Measurements from ENCODE around the gene RREB1.

Gene RREB1, protein sequence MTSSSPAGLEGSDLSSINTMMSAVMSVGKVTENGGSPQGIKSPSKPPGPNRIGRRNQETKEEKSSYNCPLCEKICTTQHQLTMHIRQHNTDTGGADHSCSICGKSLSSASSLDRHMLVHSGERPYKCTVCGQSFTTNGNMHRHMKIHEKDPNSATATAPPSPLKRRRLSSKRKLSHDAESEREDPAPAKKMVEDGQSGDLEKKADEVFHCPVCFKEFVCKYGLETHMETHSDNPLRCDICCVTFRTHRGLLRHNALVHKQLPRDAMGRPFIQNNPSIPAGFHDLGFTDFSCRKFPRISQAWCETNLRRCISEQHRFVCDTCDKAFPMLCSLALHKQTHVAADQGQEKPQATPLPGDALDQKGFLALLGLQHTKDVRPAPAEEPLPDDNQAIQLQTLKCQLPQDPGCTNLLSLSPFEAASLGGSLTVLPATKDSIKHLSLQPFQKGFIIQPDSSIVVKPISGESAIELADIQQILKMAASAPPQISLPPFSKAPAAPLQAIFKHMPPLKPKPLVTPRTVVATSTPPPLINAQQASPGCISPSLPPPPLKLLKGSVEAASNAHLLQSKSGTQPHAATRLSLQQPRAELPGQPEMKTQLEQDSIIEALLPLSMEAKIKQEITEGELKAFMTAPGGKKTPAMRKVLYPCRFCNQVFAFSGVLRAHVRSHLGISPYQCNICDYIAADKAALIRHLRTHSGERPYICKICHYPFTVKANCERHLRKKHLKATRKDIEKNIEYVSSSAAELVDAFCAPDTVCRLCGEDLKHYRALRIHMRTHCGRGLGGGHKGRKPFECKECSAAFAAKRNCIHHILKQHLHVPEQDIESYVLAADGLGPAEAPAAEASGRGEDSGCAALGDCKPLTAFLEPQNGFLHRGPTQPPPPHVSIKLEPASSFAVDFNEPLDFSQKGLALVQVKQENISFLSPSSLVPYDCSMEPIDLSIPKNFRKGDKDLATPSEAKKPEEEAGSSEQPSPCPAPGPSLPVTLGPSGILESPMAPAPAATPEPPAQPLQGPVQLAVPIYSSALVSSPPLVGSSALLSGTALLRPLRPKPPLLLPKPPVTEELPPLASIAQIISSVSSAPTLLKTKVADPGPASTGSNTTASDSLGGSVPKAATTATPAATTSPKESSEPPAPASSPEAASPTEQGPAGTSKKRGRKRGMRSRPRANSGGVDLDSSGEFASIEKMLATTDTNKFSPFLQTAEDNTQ (N-terminal part only)

DNA sequence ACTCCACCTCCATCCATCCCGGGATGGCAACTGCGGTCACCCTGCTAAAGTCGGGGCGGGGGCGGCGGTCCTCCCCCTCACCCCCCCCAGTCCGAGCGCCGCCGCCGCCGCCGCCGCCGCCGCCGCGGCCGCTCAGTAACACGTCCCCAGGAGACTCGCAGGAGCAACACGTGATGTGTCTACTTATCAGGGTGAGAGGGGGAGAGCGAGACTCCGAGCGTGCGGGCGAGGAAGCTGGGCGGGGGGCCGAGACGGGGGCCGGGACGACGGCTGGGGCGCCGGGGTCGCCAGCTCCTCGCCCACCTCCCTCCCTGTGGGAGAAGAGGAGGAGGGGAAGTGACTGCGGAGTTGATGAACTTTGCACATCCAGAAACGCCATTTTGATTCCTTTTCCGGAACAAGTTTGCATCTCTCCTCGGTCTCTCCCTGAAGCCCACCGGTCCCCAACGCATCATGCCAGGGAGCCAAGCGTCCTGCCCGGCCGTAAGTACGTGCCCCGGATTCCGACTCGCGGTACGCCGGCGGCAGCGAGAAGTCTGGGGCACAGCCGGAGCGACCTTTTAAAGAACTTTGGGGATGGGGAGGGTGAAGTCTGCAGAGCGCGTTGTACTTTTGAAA, at the start of gene RREB1:
Gene RREB1 (plus strand): TSS at position 384 of the 618 bp plus-strand sequence. CDS start 73,951 bp downstream, outside the sequence.
- peak within 1 kb of the TSS; percentile 79 for H3K27ac ChIP-seq
- H3K4me1 ChIP-seq = peaks cover 4% of the 10 kb centered on the region
- H3K79me2 ChIP-seq = peaks cover 20% of the 10 kb centered on the region
- peak within 1 kb of the TSS; percentile 98 for H2AFZ ChIP-seq
- no peaks in the 10 kb centered on the region for H3K27me3 ChIP-seq (ENCODE audit: control insufficient read depth, insufficient read depth, low read length)
- H3K9ac ChIP-seq = peak within 1 kb of the TSS; percentile 49
- TF ChIP-seq, protein P1, sequence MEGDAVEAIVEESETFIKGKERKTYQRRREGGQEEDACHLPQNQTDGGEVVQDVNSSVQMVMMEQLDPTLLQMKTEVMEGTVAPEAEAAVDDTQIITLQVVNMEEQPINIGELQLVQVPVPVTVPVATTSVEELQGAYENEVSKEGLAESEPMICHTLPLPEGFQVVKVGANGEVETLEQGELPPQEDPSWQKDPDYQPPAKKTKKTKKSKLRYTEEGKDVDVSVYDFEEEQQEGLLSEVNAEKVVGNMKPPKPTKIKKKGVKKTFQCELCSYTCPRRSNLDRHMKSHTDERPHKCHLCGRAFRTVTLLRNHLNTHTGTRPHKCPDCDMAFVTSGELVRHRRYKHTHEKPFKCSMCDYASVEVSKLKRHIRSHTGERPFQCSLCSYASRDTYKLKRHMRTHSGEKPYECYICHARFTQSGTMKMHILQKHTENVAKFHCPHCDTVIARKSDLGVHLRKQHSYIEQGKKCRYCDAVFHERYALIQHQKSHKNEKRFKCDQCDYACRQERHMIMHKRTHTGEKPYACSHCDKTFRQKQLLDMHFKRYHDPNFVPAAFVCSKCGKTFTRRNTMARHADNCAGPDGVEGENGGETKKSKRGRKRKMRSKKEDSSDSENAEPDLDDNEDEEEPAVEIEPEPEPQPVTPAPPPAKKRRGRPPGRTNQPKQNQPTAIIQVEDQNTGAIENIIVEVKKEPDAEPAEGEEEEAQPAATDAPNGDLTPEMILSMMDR (IDR thresholded peaks at IDR 0.05) = no peak
- H3K9me3 ChIP-seq (ENCODE audit: control insufficient read depth, low read length) = no peaks in the 10 kb centered on the region
- peak within 1 kb of the TSS; percentile 86 for H3K4me3 ChIP-seq (ENCODE audit: low read depth, low read length)
- H3K36me3 ChIP-seq (ENCODE audit: control insufficient read depth, insufficient read depth, low read length) = no peaks in the 10 kb centered on the region
- H3K4me2 ChIP-seq (ENCODE audit: low read length) = peak within 1 kb of the TSS; percentile 97

DNA sequence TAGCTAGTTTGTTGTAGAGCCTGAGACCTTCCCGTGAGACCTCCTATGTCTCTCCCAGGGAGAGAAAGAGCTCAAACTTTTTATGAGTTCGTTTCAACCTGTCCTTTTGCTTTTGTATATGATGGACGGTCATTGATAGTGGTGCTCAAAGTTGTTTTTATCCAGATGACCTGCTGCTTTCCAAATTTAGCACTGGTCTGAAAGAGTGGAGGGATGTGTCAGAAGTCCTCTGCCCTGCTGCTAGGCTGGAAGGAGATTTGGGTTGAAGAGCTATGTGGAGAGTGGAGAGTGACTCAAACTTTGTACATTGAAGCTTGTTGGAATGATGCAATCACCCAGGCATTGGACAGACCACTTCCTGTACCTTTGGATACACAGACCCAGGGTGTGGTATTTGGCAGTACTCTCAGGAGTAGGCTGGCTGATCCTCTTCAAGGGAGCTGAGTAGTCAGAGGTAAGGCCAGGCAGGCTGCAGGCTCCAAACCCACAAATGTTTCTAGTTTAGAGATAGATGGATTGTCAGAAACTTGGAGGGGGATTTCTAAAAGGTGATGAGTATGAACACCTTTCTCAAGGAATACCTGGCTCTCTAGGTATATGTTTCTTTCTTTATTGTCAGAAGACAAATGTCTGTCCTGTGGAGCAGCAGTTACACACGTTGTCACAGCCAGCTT, 49.4 kb upstream of the RREB1 start:
- peak overlapping the region; percentile 26 for H2AFZ ChIP-seq
- no peaks in the 10 kb centered on the region for H3K9me3 ChIP-seq (ENCODE audit: control insufficient read depth, low read length)
- H3K4me1 ChIP-seq = peaks cover 13% of the 10 kb centered on the region
- H3K36me3 ChIP-seq (ENCODE audit: control insufficient read depth, insufficient read depth, low read length) = no peaks in the 10 kb centered on the region
- H3K9ac ChIP-seq = no peak overlapping the region
- no peaks in the 10 kb centered on the region for H3K79me2 ChIP-seq
- H3K27me3 ChIP-seq (ENCODE audit: control insufficient read depth, insufficient read depth, low read length) = no peaks in the 10 kb centered on the region
- TF ChIP-seq, protein P1 (IDR thresholded peaks at IDR 0.05) = no peak
- H3K4me2 ChIP-seq (ENCODE audit: low read length) = no peak overlapping the region
- H3K27ac ChIP-seq = peak overlapping the region; percentile 36
- H3K4me3 ChIP-seq (ENCODE audit: low read depth, low read length) = no peak overlapping the region

DNA sequence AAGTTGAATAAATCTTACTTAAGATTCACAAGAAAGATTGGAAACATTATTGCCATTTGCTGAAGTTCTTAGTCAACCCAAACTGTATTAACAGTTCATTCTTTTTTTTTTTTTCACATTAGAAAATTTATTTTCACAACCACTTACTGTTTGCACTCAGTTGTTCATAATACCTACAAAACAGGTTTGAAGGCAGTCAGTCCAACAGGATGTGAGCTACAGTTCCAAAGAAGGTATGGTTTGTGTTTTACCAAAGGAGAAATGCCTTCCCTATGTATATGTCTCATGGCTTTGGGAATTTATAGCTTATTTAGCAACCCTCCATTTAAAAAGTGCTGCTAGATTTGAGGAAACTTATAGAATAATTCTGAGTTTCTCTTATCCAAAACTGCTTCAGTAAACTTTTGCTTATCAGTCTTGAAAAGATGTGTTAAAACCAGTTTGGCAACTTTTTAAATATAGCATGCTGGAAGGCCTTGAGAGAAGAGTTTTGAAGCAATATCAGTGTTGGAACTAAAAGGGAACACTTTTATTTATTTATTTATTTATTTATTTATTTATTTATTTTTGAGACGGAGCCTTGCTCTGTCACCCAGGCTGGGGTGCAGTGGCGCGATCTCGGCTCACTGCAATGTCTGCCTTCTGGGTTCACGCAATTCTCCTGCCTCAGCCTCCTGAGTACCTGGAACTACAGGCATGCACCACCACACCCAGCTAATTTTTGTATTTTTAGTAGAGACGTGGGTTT, 46.8 kb upstream of the RREB1 start:
- TF ChIP-seq, protein P1 (IDR thresholded peaks at IDR 0.05) = no peak
- H3K4me1 ChIP-seq = peaks cover 13% of the 10 kb centered on the region
- peak overlapping the region; percentile 13 for H2AFZ ChIP-seq
- H3K4me3 ChIP-seq (ENCODE audit: low read depth, low read length) = peak overlapping the region; percentile 43
- peak overlapping the region; percentile 76 for H3K27ac ChIP-seq
- no peak overlapping the region for H3K9ac ChIP-seq
- H3K36me3 ChIP-seq (ENCODE audit: control insufficient read depth, insufficient read depth, low read length) = no peaks in the 10 kb centered on the region
- no peaks in the 10 kb centered on the region for H3K79me2 ChIP-seq
- H3K9me3 ChIP-seq (ENCODE audit: control insufficient read depth, low read length) = no peaks in the 10 kb centered on the region
- peak overlapping the region; percentile 70 for H3K4me2 ChIP-seq (ENCODE audit: low read length)
- H3K27me3 ChIP-seq (ENCODE audit: control insufficient read depth, insufficient read depth, low read length) = no peaks in the 10 kb centered on the region

Measured in parathyroid adenoma (tissue), 2 donors.